Liver (tissue), 9 donors: ENCODE measurements around the gene TWIST1. TPM values are rescaled to one million over a fixed set of nuclear protein-coding genes. Genes with fewer than 3 reads are reported as not detected.

Experiments
- DNase-seq: peaks from one replicate; pipeline ENCODE4 v3.0.0-alpha.2; 2017; ENCODE audit warnings: low spot score
- H3K27ac ChIP-seq, 2 donors: one replicate each; pipeline ENCODE4 v1.7.0; 2013; ENCODE audit warnings: inconsistent platforms in 2 of 2, low read length in 2 of 2, control low read depth in 1 of 2, low read depth in 1 of 2, mild to moderate bottlenecking in 1 of 2
- H3K27me3 ChIP-seq, 4 donors: one replicate each; pipeline versions ENCODE4 v1.6.1 to v1.7.0; 2013; ENCODE audit warnings: low read length in 3 of 4, inconsistent platforms in 1 of 4, mild to moderate bottlenecking in 1 of 4, moderate library complexity in 1 of 4; ENCODE audit not compliant: control insufficient read depth in 4 of 4, insufficient read depth in 4 of 4
- H3K36me3 ChIP-seq, 4 donors: one replicate each; pipeline versions ENCODE4 v1.6.1 to v1.7.0; 2013; ENCODE audit warnings: low read length in 3 of 4, mild to moderate bottlenecking in 3 of 4, low read depth in 1 of 4, moderate library complexity in 1 of 4; ENCODE audit not compliant: control insufficient read depth in 4 of 4, insufficient read depth in 3 of 4
- H3K4me1 ChIP-seq, 4 donors: one replicate each; pipeline versions ENCODE4 v1.6.1 to v1.7.0; 2013; ENCODE audit warnings: low read length in 3 of 4, mild to moderate bottlenecking in 3 of 4, moderate library complexity in 1 of 4; ENCODE audit not compliant: control insufficient read depth in 4 of 4, insufficient read depth in 4 of 4
- H3K4me3 ChIP-seq, 3 donors: one replicate each; pipeline versions ENCODE4 v1.6.1 to v1.7.0; 2013; ENCODE audit warnings: low read length in 3 of 3, control low read depth in 1 of 3, low read depth in 1 of 3, mild to moderate bottlenecking in 1 of 3
- H3K9ac ChIP-seq, 2 donors: one replicate each; pipeline ENCODE4 v1.7.0; 2013; ENCODE audit warnings: low read length in 2 of 2, mild to moderate bottlenecking in 2 of 2, moderate library complexity in 2 of 2, control low read depth in 1 of 2, low read depth in 1 of 2
- H3K9me3 ChIP-seq, 4 donors: one replicate each; pipeline versions ENCODE4 v1.6.1 to v1.7.0; 2013; ENCODE audit warnings: low read length in 3 of 4; ENCODE audit not compliant: control insufficient read depth in 4 of 4
- ATF3 ChIP-seq: IDR thresholded peaks from 2 replicates; pipeline ENCODE4 v1.6.1; 2016; ENCODE audit warnings: antibody characterized with exemption
- CTCF ChIP-seq: fragments of 150-350 bp; IDR thresholded peaks from 2 replicates; pipeline ENCODE4 v1.5.1; 2017; ENCODE audit warnings: improper control_type of control experiment, low read depth, low read length; ENCODE audit not compliant: missing input control
- EGR1 ChIP-seq, 2 donors: IDR thresholded peaks; 2 replicates each; pipeline ENCODE4 v1.6.1; 2016 to 2018; ENCODE audit warnings: antibody characterized with exemption in 2 of 2, low read depth in 2 of 2
- FOXA1 ChIP-seq: IDR thresholded peaks from 2 replicates; pipeline ENCODE4 v1.6.1; 2016; ENCODE audit warnings: antibody characterized with exemption
- FOXA2 ChIP-seq: IDR thresholded peaks from 2 replicates; pipeline ENCODE4 v1.6.1; 2016; ENCODE audit warnings: antibody characterized with exemption
- GABPA ChIP-seq, 2 donors: IDR thresholded peaks in 1 of 2; conservative IDR thresholded peaks in 1 of 2; 2 replicates each; pipeline ENCODE4 v1.6.1; 2016; ENCODE audit warnings: antibody characterized with exemption in 2 of 2, mild to moderate bottlenecking in 1 of 2, moderate library complexity in 1 of 2
- HNF4A ChIP-seq, 2 donors: conservative IDR thresholded peaks; 2 replicates each; pipeline ENCODE4 v1.6.1; 2016; ENCODE audit warnings: antibody characterized with exemption in 2 of 2, mild to moderate bottlenecking in 2 of 2
- HNF4G ChIP-seq: IDR thresholded peaks from 2 replicates; pipeline ENCODE4 v1.6.1; 2016; ENCODE audit warnings: antibody characterized with exemption
- JUND ChIP-seq, 2 donors: IDR thresholded peaks; 2 replicates each; pipeline ENCODE4 v1.6.1; 2016; ENCODE audit warnings: antibody characterized with exemption in 2 of 2
- MAX ChIP-seq: IDR thresholded peaks from 2 replicates; pipeline ENCODE4 v1.6.1; 2016; ENCODE audit warnings: antibody characterized with exemption
- NR2F2 ChIP-seq: IDR thresholded peaks from 2 replicates; pipeline ENCODE4 v1.6.1; 2016; ENCODE audit warnings: antibody characterized with exemption
- RAD21 ChIP-seq, 2 donors: IDR thresholded peaks; 2 replicates each; pipeline ENCODE4 v1.6.1; 2016; ENCODE audit warnings: antibody characterized with exemption in 2 of 2, mild to moderate bottlenecking in 2 of 2
- REST ChIP-seq: IDR thresholded peaks from 2 replicates; pipeline ENCODE4 v1.6.1; 2016; ENCODE audit warnings: antibody characterized with exemption, mild to moderate bottlenecking
- RXRA ChIP-seq, 2 donors: IDR thresholded peaks; 2 replicates each; pipeline ENCODE4 v1.6.1; 2017 to 2018; ENCODE audit warnings: antibody characterized with exemption in 2 of 2, mild to moderate bottlenecking in 1 of 2
- SP1 ChIP-seq: IDR thresholded peaks from 2 replicates; pipeline ENCODE4 v1.6.1; 2018; ENCODE audit warnings: antibody characterized with exemption, mild to moderate bottlenecking
- YY1 ChIP-seq: IDR thresholded peaks from 2 replicates; pipeline ENCODE4 v1.6.1; 2016; ENCODE audit warnings: antibody characterized with exemption, mild to moderate bottlenecking
- ZBTB33 ChIP-seq: IDR thresholded peaks from 2 replicates; pipeline ENCODE4 v1.6.1; 2016; ENCODE audit warnings: antibody characterized with exemption
- WGBS: extraction: QIAGEN DNeasy Blood & Tissue Kit; methylation state at CpG from one replicate; pipeline ENCODE4 v1.1.7; 2013; 5-methylcytosine and 5-hydroxymethylcytosine counted together
- polyA plus RNA-seq, 2 donors: library from polyadenylated mRNA; stranded (reverse) in 1 of 2; unstranded in 1 of 2; fragments of 200-250 nt in 1 of 2; fragments of >200 nt in 1 of 2; fragmentation: Nextera tagmentation in 1 of 2; extraction: Ambion mirVana in 1 of 2; gene quantifications; one replicate each; pipeline versions ENCODE4 v1.2.1 to v1.2.3, GENCODE V29; 2013 to 2015
- total RNA-seq, 2 donors: library from RNA; depleted of rRNA; stranded (reverse); fragments of >200 nt; gene quantifications; one replicate each; pipeline ENCODE4 v1.2.3, GENCODE V29; 2014
- donor health status: healthy.
- donor health status: healthy.
- donor health status: healthy.
- donor health status: healthy.
- donor health status: healthy.

Gene TWIST1
- total and polyA plus RNA-seq, 4 donors, result 0.15 to 0.19 (median 0.17) TPM; not detected in 1

- WGBS, result 70% methylated on average over 4 of the region's 4 CpGs
- Histone ChIP-seq H3K9ac (no peak overlapping the region), H3K4me1 (peaks cover 0 to 16% (median 6%) of the 10 kb centered on the region in 4 donors), H3K27me3 (peaks cover 0 to 21% (median 9%) of the 10 kb centered on the region in 4 donors), H3K9me3 (no peaks in the 10 kb centered on the region), H3K27ac (no peak overlapping the region), H3K36me3 (no peaks in the 10 kb centered on the region), H3K4me3 (no peak overlapping the region)
- no peak for DNase-seq
- no peak for TF ChIP-seq RAD21 (IDR thresholded peaks at IDR 0.05)
- no peak for TF ChIP-seq MAX
- no peak for TF ChIP-seq YY1
- no peak for TF ChIP-seq GABPA (IDR thresholded peaks at IDR 0.05 in 1 of 2, conservative IDR thresholded peaks at IDR 0.05 in 1 of 2)
- no peak for TF ChIP-seq REST
- TF ChIP-seq CTCF, result no peak
- TF ChIP-seq EGR1 (IDR thresholded peaks at IDR 0.05; ENCODE audit: low read depth in 2 of 2), result no peak
- TF ChIP-seq RXRA (IDR thresholded peaks at IDR 0.05), result no peak
- TF ChIP-seq JUND (IDR thresholded peaks at IDR 0.05), result no peak
- TF ChIP-seq NR2F2, result no peak
- TF ChIP-seq ATF3, result no peak
- TF ChIP-seq FOXA2, result no peak
Measured at GRCh38 chr7:19102884-19103283, 14.6 kb downstream of the TWIST1 start.

GRCh38 chr7:19101909-19102308 is 15.5 kb downstream of the TWIST1 start:
- DNase-seq, result no peak
- H3K27me3 ChIP-seq, result peaks cover 0 to 19% (median 9%) of the 10 kb centered on the region in 4 donors
- peaks cover 0 to 7% (median under 1%) of the 10 kb centered on the region in 4 donors for H3K4me1 ChIP-seq
- no peaks in the 10 kb centered on the region for H3K9me3 ChIP-seq
- no peak for TF ChIP-seq NR2F2
- TF ChIP-seq ZBTB33, result no peak
- TF ChIP-seq HNF4G, result no peak
- TF ChIP-seq HNF4A (conservative IDR thresholded peaks at IDR 0.05), result no peak
- TF ChIP-seq FOXA1, result no peak
- no peak for TF ChIP-seq EGR1 (IDR thresholded peaks at IDR 0.05; ENCODE audit: low read depth in 2 of 2)
- TF ChIP-seq FOXA2, result no peak
- TF ChIP-seq SP1, result no peak
- no peak for TF ChIP-seq GABPA (IDR thresholded peaks at IDR 0.05 in 1 of 2, conservative IDR thresholded peaks at IDR 0.05 in 1 of 2)
- no peak for TF ChIP-seq JUND (IDR thresholded peaks at IDR 0.05)
- TF ChIP-seq YY1, result no peak
- no peak for TF ChIP-seq RXRA (IDR thresholded peaks at IDR 0.05)
- TF ChIP-seq RAD21 (IDR thresholded peaks at IDR 0.05), result no peak
- no peak for TF ChIP-seq ATF3
- no peak overlapping the region for H3K27ac ChIP-seq
- WGBS, result 48% methylated on average over 2 of the region's 2 CpGs
- no peak overlapping the region for H3K9ac ChIP-seq
- no peaks in the 10 kb centered on the region for H3K36me3 ChIP-seq
- no peak overlapping the region for H3K4me3 ChIP-seq
